HEK293T (cell line): ENCODE measurements around the gene MAP3K5.

ENCODE experiments used
- CTCF ChIA-PET: fragments of 350-600 bp; formaldehyde crosslinking; extraction: SDS; loops from one replicate; lab custom pipeline; 2021; ENCODE audit warnings: antibody characterized with exemption, inconsistent platforms; lab: Yijun Ruan, JAX
- POLR2A ChIA-PET: fragments of 350-600 bp; formaldehyde crosslinking; extraction: SDS; loops from one replicate; lab custom pipeline; 2020; ENCODE audit warnings: antibody characterized with exemption, inconsistent platforms; lab: Yijun Ruan, JAX
- DNase-seq: peaks from one replicate; pipeline ENCODE4 v3.0.0; 2012; ENCODE audit warnings: mixed read lengths; ENCODE audit errors: extremely low spot score
- ARNT ChIP-seq: fragments of 450-650 bp; IDR thresholded peaks from 2 replicates; pipeline ENCODE4 v1.6.1; 2017; ENCODE audit warnings: mild to moderate bottlenecking
- BHLHE40 ChIP-seq: fragments of 450-650 bp; IDR thresholded peaks from 2 replicates; pipeline ENCODE4 v1.6.1; 2016; ENCODE audit warnings: mild to moderate bottlenecking, moderate library complexity, borderline replicate concordance
- CTBP1 ChIP-seq: fragments of 450-650 bp; IDR thresholded peaks from 2 replicates; pipeline ENCODE4 v1.6.1; 2016; ENCODE audit warnings: borderline replicate concordance
- ELF4 ChIP-seq: fragments of 450-650 bp; IDR thresholded peaks from 2 replicates; pipeline ENCODE4 v1.6.1; 2017; ENCODE audit warnings: antibody characterized with exemption
- FOXA1 ChIP-seq: fragments of 450-650 bp; IDR thresholded peaks from 2 replicates; pipeline ENCODE4 v1.6.1; 2016; ENCODE audit warnings: mild to moderate bottlenecking
- FOXK2 ChIP-seq: fragments of 450-650 bp; IDR thresholded peaks from 2 replicates; pipeline ENCODE4 v1.6.1; 2016; ENCODE audit warnings: mild to moderate bottlenecking
- FOXM1 ChIP-seq: fragments of 450-650 bp; IDR thresholded peaks from 2 replicates; pipeline ENCODE4 v1.6.1; 2017; ENCODE audit warnings: mild to moderate bottlenecking, borderline replicate concordance
- HDGF ChIP-seq: fragments of 450-650 bp; IDR thresholded peaks from 2 replicates; pipeline ENCODE4 v1.6.1; 2017; ENCODE audit warnings: antibody characterized with exemption, borderline replicate concordance
- L3MBTL2 ChIP-seq: fragments of 450-650 bp; conservative IDR thresholded peaks from 2 replicates; pipeline ENCODE4 v1.6.1; 2016; ENCODE audit warnings: mild to moderate bottlenecking
- LEF1 ChIP-seq: fragments of 450-650 bp; IDR thresholded peaks from 2 replicates; pipeline ENCODE4 v1.6.1; 2017; ENCODE audit warnings: mild to moderate bottlenecking, borderline replicate concordance
- NFRKB ChIP-seq: fragments of 450-650 bp; IDR thresholded peaks from 2 replicates; pipeline ENCODE4 v1.6.1; 2016; ENCODE audit warnings: mild to moderate bottlenecking, moderate library complexity
- SP1 ChIP-seq: fragments of 450-650 bp; IDR thresholded peaks from 2 replicates; pipeline ENCODE4 v1.6.1; 2017
- SUZ12 ChIP-seq: fragments of 450-650 bp; IDR thresholded peaks from 2 replicates; pipeline ENCODE4 v1.6.1; 2016; ENCODE audit warnings: mild to moderate bottlenecking
- TARDBP ChIP-seq: fragments of 450-650 bp; IDR thresholded peaks from 2 replicates; pipeline ENCODE4 v1.6.1; 2016
- ZNF384 ChIP-seq: fragments of 450-650 bp; IDR thresholded peaks from 2 replicates; pipeline ENCODE4 v1.6.1; 2016
- TF ChIP-seq, protein P1 (sequence below): fragments of 450-650 bp; IDR thresholded peaks from 2 replicates; pipeline ENCODE4 v1.6.1; 2016

The MAP3K5 gene

DNA sequence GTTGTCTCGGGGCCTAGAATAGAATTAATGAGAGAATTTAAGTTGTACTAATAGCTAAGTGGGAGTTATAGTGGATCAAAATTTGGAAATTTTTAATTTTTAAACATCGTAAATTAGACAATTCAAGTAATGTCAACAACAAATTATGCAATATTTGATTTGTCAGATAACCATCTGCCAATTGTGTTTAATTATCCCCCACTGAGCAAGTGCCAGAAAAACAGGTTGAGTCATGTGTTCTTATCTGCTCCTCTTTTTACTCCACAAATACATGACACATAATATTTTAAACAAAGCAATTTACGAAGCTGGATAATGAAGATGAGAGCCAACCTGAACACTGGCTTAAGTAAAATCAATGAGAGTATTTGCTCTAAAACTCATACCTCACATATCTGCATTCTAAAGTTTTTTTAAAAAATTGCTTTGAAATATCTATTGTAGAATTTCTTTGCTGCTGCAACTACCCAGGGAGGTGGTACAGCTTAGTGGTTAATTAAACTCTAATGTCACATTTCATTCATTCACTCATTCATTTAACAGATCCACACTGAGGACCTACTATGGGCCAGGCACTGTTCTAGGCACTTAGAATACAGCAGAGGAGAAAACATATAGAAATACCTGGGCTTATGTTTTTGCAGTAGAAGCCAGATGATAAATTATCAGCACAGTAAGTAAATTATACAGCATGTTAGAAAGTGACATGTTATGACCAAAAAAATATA is 184.9 kb downstream of the MAP3K5 start:
- POLR2A ChIA-PET = interaction anchor here (1.1 kb wide), 1 partner anchor 185 kb away, joined by 3 read pairs; the partner anchor contains the start of gene MAP3K5
- DNase-seq = no peak
- no peak for TF ChIP-seq NFRKB
- TF ChIP-seq ZNF384 = no peak
- no peak for TF ChIP-seq HDGF
- TF ChIP-seq ELF4 = no peak
- no peak for TF ChIP-seq TARDBP
- no peak for TF ChIP-seq SP1
- TF ChIP-seq, protein P1, sequence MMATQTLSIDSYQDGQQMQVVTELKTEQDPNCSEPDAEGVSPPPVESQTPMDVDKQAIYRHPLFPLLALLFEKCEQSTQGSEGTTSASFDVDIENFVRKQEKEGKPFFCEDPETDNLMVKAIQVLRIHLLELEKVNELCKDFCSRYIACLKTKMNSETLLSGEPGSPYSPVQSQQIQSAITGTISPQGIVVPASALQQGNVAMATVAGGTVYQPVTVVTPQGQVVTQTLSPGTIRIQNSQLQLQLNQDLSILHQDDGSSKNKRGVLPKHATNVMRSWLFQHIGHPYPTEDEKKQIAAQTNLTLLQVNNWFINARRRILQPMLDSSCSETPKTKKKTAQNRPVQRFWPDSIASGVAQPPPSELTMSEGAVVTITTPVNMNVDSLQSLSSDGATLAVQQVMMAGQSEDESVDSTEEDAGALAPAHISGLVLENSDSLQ = no peak
- CTCF ChIA-PET = interaction anchor here (0.7 to 1.0 kb wide), 2 partner anchors 24 to 185 kb away, joined by 3 read pairs; partner anchors contain the start of gene MAP3K5

DNA sequence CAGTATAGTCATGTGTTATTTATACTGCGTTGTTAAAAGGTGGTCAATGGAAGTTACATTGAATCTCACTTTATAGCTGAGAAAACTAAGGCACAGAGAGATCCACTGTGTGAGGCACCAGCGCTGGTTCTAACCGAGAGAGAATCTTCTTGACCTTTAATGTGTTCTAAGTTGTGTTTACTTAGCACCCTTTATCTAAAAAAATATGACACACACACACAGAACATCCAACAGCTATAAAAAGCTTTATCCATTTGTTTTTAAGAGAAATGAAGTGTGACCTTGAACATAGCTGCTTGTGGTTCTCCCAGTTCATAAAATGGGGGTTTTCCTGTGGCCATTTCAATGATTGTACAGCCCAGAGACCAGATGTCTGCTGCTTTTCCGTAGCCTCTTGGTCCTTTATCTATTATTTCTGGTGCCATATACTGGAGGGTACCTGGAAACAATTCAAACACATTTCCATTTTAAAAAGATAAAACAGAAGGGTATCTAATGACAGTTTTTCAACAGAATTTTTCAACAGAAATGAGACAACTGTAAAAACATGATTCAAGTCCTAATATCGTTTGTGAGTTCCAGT is 187.3 kb downstream of the MAP3K5 start:
- no peak for DNase-seq
- CTCF ChIA-PET = interaction anchor here (0.6 to 1.8 kb wide), 3 partner anchors 21 to 1103 kb away, joined by 3 to 6 read pairs (median 4); partner anchors contain the start of gene MAP3K5
- POLR2A ChIA-PET = no interaction called here
- no peak for TF ChIP-seq SUZ12
- TF ChIP-seq BHLHE40 = no peak
- no peak for TF ChIP-seq LEF1
- no peak for TF ChIP-seq FOXA1

DNA sequence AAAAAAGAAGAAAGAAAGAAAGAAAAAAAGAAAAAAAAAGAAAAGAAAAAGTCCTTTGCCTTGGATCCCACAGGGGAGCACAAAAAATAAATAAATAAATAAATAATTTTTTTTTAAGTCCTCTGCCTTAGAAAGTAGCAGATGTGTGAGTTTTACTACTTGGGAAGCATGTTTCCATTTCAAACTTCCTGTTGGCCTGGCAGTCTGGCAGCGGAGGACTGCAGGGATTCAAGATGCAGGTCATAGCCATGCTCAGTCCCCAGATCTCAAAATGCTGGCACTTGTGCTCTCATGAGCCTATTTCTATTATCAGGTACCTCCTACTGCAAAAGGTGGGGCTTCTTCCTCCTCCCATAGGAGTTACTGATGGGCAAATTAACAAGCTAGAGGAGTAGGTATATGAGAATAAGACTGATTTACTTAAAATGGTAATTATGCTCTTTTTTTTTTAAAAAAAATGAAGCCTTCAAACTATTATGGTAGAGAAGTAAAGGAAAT is 187.9 kb downstream of the MAP3K5 start:
- TF ChIP-seq TARDBP (no peak), FOXK2 (no peak), SUZ12 (no peak), FOXA1 (no peak), BHLHE40 (no peak)
- POLR2A ChIA-PET = no interaction called here
- CTCF ChIA-PET = interaction anchor here (0.6 to 1.8 kb wide), 3 partner anchors 22 to 1103 kb away, joined by 3 to 6 read pairs (median 4); partner anchors contain the start of gene MAP3K5

DNA sequence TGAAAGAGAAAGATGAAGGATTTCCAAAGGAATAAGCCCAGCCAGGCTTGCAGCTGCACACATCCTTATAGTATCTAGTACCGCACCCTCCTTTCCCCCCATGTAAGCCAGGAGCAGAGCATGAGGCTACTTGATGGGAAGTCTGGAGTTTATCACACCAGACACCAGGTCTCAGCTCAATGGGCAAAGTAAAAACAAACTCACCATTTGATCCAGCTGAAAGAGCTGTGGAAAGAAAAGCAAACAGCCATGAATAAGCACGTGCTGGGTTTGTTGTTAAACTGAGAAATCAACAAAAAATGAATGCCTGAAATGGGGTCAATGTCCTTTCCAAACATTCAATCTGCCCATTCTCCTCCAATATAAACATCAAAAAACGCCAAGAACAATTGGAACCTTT is 191.5 kb downstream of the MAP3K5 start:
- CTCF ChIA-PET = interaction anchor here (1.1 kb wide), 1 partner anchor 181 kb away, joined by 5 read pairs; no protein-coding TSS in a partner anchor
- TF ChIP-seq FOXM1 (no peak), BHLHE40 (no peak), ARNT (no peak), CTBP1 (no peak), SP1 (no peak), NFRKB (no peak), FOXK2 (no peak), SUZ12 (no peak), LEF1 (no peak), TARDBP (no peak), ELF4 (no peak), L3MBTL2 (no peak), FOXA1 (no peak), HDGF (no peak), ZNF384 (no peak)
- TF ChIP-seq, protein P1 = no peak
- POLR2A ChIA-PET = no interaction called here
- DNase-seq = no peak

More for the DNA sequence above, 187.9 kb downstream of the MAP3K5 start:
- DNase-seq = no peak

DNA sequence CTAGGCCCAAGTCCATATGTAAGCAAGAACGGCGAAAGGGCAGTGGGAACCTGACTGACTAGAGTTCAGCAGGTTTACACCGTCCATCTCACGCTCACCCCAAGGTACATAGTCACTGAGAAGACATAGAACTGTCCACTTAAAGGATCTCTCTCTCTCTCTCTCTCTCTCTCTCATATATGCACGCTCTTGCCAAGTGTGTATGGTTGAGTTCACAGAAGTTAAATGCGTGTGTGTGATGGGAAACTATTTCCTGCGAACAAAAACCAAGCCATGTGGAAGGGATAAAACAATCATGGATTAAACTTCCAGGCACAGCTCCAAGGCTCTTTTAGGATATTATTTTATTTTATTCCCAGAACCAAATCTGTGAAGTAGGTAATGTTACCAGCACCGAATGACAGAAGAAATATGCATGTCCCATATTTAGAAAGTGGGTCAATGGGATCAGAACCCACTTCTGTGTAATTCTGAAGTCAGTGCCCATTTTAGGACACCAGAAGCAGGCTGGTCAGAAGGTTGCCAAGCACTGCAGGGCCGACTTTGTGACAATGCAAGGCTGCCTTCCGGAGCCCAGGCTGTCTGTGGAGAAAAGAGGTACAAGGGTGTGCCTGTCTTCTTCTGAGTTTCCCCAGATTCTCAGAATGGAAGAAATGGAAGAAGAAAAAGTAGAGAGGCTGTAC is 192.8 kb downstream of the MAP3K5 start:
- no peak for TF ChIP-seq LEF1
- TF ChIP-seq, protein P1 = no peak
- TF ChIP-seq HDGF = no peak
- TF ChIP-seq CTBP1 = no peak
- TF ChIP-seq TARDBP = no peak
- TF ChIP-seq BHLHE40 = no peak
- no peak for TF ChIP-seq ELF4
- TF ChIP-seq ZNF384 = no peak
- no peak for DNase-seq
- ChIA-PET POLR2A (no interaction called here), CTCF (no interaction called here)

DNA sequence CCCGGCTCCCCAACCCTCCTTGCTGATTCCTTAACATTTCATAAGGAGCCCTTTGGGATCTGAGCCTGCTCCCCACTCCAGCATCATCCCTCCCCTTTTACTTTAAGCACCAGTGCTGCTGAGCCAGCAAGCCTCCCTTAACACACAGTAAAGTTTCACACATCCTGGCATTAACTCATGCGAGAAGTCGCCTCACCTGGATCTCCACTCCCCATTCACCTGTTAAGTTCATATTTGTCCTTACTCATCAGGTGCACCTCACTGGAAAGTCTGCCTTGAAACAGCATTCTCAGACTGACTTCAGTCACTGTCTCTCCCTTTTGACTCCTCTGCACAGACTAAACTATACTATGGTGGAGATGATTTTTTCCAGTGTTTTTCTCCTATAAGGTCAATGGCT is 194.2 kb downstream of the MAP3K5 start:
- ChIA-PET POLR2A (no interaction called here), CTCF (no interaction called here)
- DNase-seq = no peak
- TF ChIP-seq, protein P1 = no peak
